ENCODE results near the gene CCDC102B.

- TF ChIP-seq CTCF (IDR thresholded peaks at IDR 0.05) (no peak), EZH2 (IDR thresholded peaks at IDR 0.05; ENCODE audit: borderline replicate concordance, insufficient read depth, low read depth, low read length, poor library complexity, severe bottlenecking) (no peak)
Observed at GRCh38 chr18:68909579-68909978, 111.7 kb downstream of the CCDC102B start.
